ENCODE results near the gene DZIP3.

DZIP3 gene

DNA sequence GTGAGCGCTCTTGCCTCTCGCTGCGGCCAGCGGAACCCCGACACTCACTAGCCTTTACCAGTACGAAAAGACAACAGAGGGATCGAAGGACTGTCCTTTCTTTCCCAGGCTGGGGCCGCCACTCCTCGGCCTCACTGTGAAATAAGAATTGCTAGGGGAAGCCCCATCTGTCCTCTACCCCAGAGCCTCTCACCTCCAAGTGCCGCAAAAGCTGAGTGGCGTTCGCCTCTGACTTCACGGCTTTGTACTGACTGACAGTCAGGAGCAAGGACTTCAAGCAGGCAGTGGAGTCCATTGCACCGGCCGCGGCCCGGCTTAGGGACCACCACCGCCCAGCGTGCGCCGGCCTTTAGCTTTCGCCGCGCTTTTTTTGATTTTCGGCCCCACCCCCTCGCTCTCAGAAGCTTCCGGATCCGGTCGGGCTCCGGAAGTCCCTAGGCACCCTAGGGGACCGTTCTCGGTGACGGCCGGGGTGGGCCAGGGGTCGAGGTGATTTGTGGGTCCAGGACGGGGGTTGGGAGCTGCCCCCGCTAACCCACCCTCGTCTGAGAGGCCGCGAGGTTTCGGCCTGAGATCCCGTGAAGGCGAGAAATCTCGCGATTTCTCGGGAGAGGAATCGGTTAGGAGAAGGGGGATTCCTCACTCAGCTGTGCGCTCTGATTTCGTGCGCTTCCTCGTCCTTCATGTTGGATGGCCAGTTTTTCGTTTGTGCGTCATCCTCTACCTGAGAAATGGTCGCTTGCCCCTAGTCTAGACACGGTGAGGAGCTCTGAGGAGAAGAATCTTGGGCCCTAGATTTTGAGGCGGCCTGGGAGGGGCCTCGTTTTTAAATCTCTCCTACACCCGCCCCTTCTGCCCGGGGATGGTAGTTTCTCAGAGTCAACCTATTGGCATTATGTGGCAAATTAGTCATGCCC lies at the start of gene DZIP3, which contains the start of gene CIP2A:
TSS of gene DZIP3 (plus strand) at position 642 of the 917 bp plus-strand sequence. CDS start 15,685 bp downstream, outside the sequence.
TSS of gene CIP2A (minus strand) at position 358 of the 917 bp plus-strand sequence. CDS start at position 295, 63 bp downstream.
- peak; percentile 96 for FAIRE-seq

- FAIRE-seq = no peak
Observed at GRCh38 chr3:108546247-108546646, 43.3 kb upstream of the DZIP3 start.

DNA sequence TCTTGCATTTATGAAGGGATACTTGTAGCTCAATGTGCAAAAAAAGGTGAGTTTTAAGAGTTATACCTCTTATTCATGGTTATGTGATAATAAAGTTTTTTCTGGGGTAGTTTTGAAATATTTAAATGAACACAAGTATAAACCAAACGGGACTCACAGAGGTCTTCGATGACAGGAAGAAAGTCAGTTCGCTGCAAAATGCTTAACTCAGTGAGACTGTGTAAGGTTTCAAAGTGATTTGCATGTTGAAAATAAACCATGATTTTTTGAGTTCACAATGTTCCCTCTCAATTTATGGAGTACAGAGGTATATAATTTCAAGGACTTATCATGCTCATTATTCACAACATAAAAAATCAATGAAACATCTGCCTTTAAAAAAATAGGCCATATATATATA lies 42.8 kb upstream of the DZIP3 start:
- no peak for FAIRE-seq

- no peak for FAIRE-seq
Observed at GRCh38 chr3:108548304-108548703, 41.2 kb upstream of the DZIP3 start.

GRCh38 chr3:108548886-108549285 lies 40.6 kb upstream of the DZIP3 start:
- no peak for FAIRE-seq

DNA sequence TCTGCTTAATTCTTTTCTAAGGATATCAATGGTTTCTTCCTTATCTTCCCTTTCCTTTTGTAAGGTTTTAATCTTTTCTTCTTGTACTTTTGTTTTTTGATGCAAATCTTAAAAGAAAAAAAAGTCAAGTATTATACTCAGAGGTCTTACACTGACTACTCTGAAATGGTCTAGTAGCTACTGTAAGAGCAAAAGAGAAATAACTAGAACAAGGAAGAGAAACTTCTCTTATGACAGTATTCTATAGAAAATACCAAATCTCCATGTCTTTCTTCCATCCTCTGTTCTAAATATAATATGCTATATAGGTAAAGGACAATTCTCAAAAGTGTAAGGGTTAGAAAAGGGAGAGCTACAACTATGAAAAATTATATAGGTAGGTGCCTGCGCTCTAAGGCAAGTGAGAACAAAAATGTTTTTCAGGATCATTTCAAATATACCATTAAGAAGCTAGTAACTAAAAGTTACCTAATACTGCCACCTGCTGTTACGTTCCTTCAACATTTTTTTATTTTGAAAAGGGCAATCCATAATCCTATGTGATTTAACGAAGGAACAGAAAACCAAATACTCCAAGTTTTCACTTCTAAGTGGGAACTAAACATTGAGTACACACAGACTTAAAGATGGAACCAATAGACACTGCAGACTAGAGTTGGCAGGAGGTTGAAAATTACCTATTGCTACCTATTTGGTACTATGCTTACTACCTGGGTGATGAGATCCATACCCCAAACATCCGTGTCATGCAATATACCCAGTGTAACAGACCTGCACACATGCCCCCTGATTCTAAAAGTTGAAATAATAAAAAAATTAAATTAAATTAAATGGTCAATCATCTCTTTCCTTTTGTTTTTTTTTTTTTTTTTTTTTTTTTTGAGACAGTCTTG lies 37.0 kb upstream of the DZIP3 start:
- FAIRE-seq = peak; percentile 90

- FAIRE-seq = peak; percentile 48
Observed at GRCh38 chr3:108554229-108554628, 35.3 kb upstream of the DZIP3 start.

GRCh38 chr3:108554913-108555571 lies 34.5 kb upstream of the DZIP3 start:
- FAIRE-seq = no peak

DNA sequence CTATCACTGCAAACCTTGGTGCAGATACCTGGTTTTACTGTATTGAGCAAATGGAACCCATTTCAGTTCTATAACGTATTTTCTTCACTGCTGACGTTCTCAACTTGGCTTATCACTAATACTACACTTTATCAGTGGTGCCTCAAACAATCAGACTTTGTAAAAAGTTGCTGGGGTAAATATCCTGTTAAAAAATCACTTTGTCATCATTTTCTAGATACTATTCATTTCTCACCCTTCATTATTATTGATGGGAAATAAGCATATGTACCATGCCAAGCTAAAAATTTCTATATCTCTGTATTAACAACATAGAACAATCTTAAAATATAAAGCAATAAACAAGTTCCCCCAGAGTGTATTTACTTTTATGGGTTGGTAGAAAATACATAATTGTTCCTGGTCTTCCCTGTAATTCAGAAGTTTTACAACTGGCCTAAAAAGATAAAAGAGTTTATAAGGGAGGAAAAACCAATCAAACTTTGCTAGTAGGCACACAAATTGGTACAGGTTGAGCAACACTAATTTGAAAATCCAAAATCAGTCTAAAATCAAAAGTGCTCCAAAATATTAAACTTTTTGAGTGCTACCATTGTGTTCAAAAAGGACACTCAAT lies 33.4 kb upstream of the DZIP3 start:
- no peak for FAIRE-seq

GRCh38 chr3:108562565-108562964 lies 27.0 kb upstream of the DZIP3 start:
- no peak for FAIRE-seq

- FAIRE-seq = no peak
Observed at GRCh38 chr3:108564564-108564963, 25.0 kb upstream of the DZIP3 start.

GRCh38 chr3:108565506-108565905 lies 24.0 kb upstream of the DZIP3 start:
- FAIRE-seq = no peak

DNA sequence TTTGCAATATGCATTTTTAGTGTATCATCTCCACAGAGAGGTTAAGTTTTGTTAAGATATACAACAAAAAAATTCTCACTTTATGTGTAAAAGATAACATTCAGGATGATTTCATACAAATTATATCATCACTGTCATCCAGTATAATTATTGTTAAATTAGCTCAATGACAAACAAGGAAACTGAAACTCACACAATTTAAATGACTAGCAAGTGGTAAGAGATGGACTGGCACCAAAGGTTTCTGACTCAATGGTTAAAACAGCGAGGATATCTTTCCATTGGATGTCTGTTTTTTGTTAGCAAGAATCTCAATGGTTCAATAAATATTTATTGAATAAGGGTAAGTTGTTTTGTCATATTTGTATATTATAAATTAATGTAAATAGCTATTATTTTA lies 22.9 kb upstream of the DZIP3 start:
- no peak for FAIRE-seq

- no peak for FAIRE-seq
Observed at GRCh38 chr3:108569336-108569735, 20.2 kb upstream of the DZIP3 start.

DNA sequence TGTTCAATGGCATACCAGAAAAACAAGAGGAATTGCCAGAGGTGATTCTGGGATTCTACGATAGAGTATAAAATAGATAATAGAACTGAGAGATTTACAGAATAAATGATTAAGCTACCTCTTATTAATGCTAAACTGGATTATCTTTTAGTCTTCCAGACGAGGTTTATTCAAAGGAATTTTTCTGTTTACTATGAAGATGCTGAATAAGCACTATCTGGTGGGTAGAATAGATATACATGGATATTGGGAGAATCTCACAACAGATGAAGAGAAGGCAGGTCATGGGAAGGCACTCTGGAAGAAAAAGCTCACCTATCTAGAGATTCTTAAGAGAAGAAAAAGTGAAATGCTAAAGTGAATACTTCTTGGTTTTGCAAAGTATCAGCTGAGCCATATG lies 11.5 kb upstream of the DZIP3 start:
- FAIRE-seq = no peak

DNA sequence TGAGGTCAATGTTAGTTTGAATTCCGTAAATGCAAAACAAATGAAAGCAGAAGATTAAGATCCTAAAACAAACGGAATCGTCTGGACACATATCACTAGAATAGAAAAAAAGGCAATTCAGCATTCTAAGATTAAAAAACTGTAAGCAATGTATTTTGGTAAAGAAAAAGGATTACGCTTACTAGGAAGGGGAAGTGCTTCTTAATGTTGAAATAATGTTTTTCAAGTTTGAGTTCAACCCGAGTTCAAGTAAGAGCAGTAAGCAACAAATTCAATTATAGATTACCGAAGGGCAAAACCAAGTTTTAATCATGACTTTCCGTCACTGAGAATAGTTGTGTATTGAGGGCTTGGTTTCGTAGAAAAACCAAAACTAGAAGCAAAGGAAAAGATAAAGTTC lies 921 bp upstream of the DZIP3 start:
- FAIRE-seq = no peak

- FAIRE-seq = no peak
Observed at GRCh38 chr3:108589998-108590323, 439 bp downstream of the DZIP3 start.

GRCh38 chr3:108590460-108590859 lies 938 bp downstream of the DZIP3 start:
- FAIRE-seq = no peak

DNA sequence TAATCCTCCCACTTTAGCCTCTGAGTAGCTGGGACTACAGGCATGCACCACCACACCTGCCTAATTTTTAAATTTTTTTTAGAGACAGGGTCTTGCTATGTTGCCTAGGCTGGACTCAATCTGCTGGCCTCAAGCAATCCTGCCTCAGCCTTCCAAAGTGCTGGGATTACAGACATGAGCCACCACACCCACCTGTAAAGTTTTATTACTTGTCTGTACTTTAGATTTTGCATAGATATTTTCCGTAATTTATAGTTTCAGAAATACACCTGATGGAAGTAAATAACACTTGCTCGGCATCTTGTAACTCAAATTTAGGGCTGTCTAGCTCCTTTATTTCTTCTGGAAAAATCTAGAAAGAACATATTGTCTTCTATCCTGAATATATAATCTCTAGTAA lies 5.8 kb downstream of the DZIP3 start:
- FAIRE-seq = no peak

DNA sequence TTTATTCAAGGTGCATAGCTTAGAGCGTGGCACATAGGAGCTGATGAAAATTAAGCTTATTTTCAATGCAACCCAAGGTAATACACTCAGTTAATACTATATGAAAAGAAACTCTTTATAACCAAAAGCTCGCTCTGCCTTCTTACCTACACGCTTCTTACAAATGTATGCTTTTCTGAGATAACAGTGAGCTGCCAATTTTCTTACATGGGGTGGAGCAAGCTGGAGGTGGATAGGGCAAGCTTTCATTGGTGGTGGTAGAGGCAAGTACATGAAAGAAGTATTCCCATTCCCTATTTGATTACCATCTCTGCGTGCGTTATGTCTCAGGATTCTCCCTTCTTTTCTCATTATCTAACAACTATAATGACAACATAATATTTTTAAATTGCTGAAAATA lies 8.9 kb downstream of the DZIP3 start:
- FAIRE-seq = no peak

- FAIRE-seq = no peak
Observed at GRCh38 chr3:108599677-108600409, 10.3 kb downstream of the DZIP3 start.

Measured in G401.6 (cell line).